Measurements from ENCODE around the gene ATP6V0B. TPM values are rescaled to one million over a fixed set of nuclear protein-coding genes. Genes with fewer than 3 reads are reported as not detected.
A peak's percentile ranks its signal among the peaks of the same experiment; 100 is the strongest.

The ATP6V0B gene
- total and polyA plus RNA-seq, 9 of the 15 experiments (the other 6 are each of a cell fraction or from before 2014, with no cell fraction given), result 137 to 328 (median 220) TPM

GRCh38 chr1:43979528-43980254, 4.9 kb downstream of the ATP6V0B start (continued):
- TF ChIP-seq HOMEZ (CRISPR knock-in tag; IDR thresholded peaks at IDR 0.05), result no peak
- TF ChIP-seq CSDE1 (IDR thresholded peaks at IDR 0.05), result no peak
- TF ChIP-seq HNRNPLL (IDR thresholded peaks at IDR 0.05; ENCODE audit: low read depth, low read length, poor library complexity, severe bottlenecking), result no peak
- TF ChIP-seq ASH1L (IDR thresholded peaks at IDR 0.05; ENCODE audit: borderline replicate concordance, low read depth, partially characterized antibody), result no peak
- TF ChIP-seq FOXP1 (CRISPR knock-in tag; IDR thresholded peaks at IDR 0.05), result no peak
- TF ChIP-seq CREB3L1 (IDR thresholded peaks at IDR 0.05; ENCODE audit: borderline replicate concordance, low read depth), result peak; percentile 50; the same call in 1 of the 2 replicates
- TF ChIP-seq C11orf30 (IDR thresholded peaks at IDR 0.05; ENCODE audit: low read depth), result no peak
- TF ChIP-seq ZNF408 (CRISPR knock-in tag; IDR thresholded peaks at IDR 0.05; ENCODE audit: low read depth), result no peak
- TF ChIP-seq GTF2A2 (tag; IDR thresholded peaks at IDR 0.05), result no peak
- TF ChIP-seq ZNF644 (tag; IDR thresholded peaks at IDR 0.05; ENCODE audit: low read depth), result no peak
- no peak for TF ChIP-seq CHD2 (IDR thresholded peaks at IDR 0.05; ENCODE audit: low read depth, low read length)
- no peak for TF ChIP-seq GTF3C2 (IDR thresholded peaks at IDR 0.05; ENCODE audit: borderline replicate concordance, extremely low read depth, insufficient read length)
- 0 out of 4 replicates have a peak, but pooled peaks of 1 of the 2 experiments have one; percentile 16 for TF ChIP-seq MAZ (CRISPR knock-in tag; conservative IDR thresholded peaks at IDR 0.05 in 1 of 2, IDR thresholded peaks at IDR 0.05 in 1 of 2)
- TF ChIP-seq ZNF143 (CRISPR knock-in tag; IDR thresholded peaks at IDR 0.05), result no peak
- TF ChIP-seq ZNF121 (CRISPR knock-in tag; conservative IDR thresholded peaks at IDR 0.05), result no peak
- TF ChIP-seq BHLHE40 (IDR thresholded peaks at IDR 0.05; ENCODE audit: low read length), result peak; percentile 44; the same call in 1 of the 2 replicates
- peak; percentile 57; the same call in 1 of the 2 replicates for TF ChIP-seq POLR2A (conservative IDR thresholded peaks at IDR 0.05)
- no peak for TF ChIP-seq MAFK (IDR thresholded peaks at IDR 0.05; ENCODE audit: low read length)
- no peak for TF ChIP-seq BRD9 (IDR thresholded peaks at IDR 0.05; ENCODE audit: low read depth, partially characterized antibody)
- TF ChIP-seq RBM39 (optimal IDR thresholded peaks at IDR 0.05; ENCODE audit: low read depth, low read length), result no peak
- TF ChIP-seq KLF13 (tag; IDR thresholded peaks at IDR 0.05; ENCODE audit: borderline replicate concordance, low read depth), result peak; percentile 35
- TF ChIP-seq ARHGAP35 (IDR thresholded peaks at IDR 0.05; ENCODE audit: partially characterized antibody), result no peak

All from K562 (cell line).